Upper lobe of right lung (tissue), 1 donor: ENCODE measurements around the gene ZMYND19. TPM values are rescaled to one million over a fixed set of nuclear protein-coding genes. Genes with fewer than 3 reads are reported as not detected.
"Not testable (repeated sequence)": the region's sequence is repeated elsewhere in the genome, so short reads cannot be mapped to it uniquely, and the experiment has no call there.

Experiments used
- ATAC-seq: fragments of 200-7000 bp; cut with Tn5 transposase; one replicate; pipeline ENCODE4 v1.9.1; 2020; ENCODE audit warnings: mild to moderate bottlenecking, moderate library complexity
- DNase-seq: peaks from one replicate; pipeline ENCODE4 v3.0.0-alpha.2; 2020
- H3K27ac ChIP-seq: fragments of 200-600 bp; one replicate; pipeline ENCODE4 v1.8.0; 2022
- H3K27me3 ChIP-seq: fragments of 200-600 bp; one replicate; pipeline ENCODE4 v1.8.0; 2022; ENCODE audit warnings: mild to moderate bottlenecking
- H3K36me3 ChIP-seq: fragments of 200-600 bp; one replicate; pipeline ENCODE4 v1.8.0; 2022
- H3K4me1 ChIP-seq: fragments of 200-600 bp; one replicate; pipeline ENCODE4 v1.8.0; 2022
- H3K4me3 ChIP-seq: fragments of 200-600 bp; one replicate; pipeline ENCODE4 v1.8.0; 2022; ENCODE audit warnings: mild to moderate bottlenecking
- H3K9me3 ChIP-seq: fragments of 200-600 bp; one replicate; pipeline ENCODE4 v1.8.0; 2022
- CTCF ChIP-seq: fragments of 200-600 bp; IDR thresholded peaks from one replicate; pipeline ENCODE4 v1.8.0; 2022; ENCODE audit warnings: antibody characterized with exemption
- intact Hi-C: fragments of 100-400 bp; cut with DNase I; formaldehyde crosslinking; loops from one replicate; pipeline ENCODE4 v1.11.0; 2022
- total RNA-seq: library from RNA; stranded (reverse); fragmentation: NEBNext Ultra II Directional; extraction: Animal tissue kit (Norgen Biotek cat#: 25700); gene quantifications from one replicate; pipeline ENCODE4 v1.2.1, GENCODE V29; 2021
- donor health status: DM: no; HTN: yes; CAD: no; lungs with severe emphysema.

Gene ZMYND19
- total RNA-seq, 1 donor from 2014 or later, result 18.3 TPM

GRCh38 chr9:137564134-137564533 lies 26.2 kb downstream of the ZMYND19 start:
- Histone ChIP-seq H3K27me3 (no peaks in the 10 kb centered on the region), H3K4me1 (no peaks in the 10 kb centered on the region), H3K27ac (no peak overlapping the region), H3K4me3 (no peak overlapping the region), H3K9me3 (no peaks in the 10 kb centered on the region), H3K36me3 (peaks cover 40% of the 10 kb centered on the region)
- no peak for TF ChIP-seq CTCF
- no peak for DNase-seq
- intact Hi-C loops, result no loop called here
- ATAC-seq, result no peak

- no peaks in the 10 kb centered on the region for H3K9me3 ChIP-seq
- no peak for DNase-seq
- peaks cover 59% of the 10 kb centered on the region for H3K36me3 ChIP-seq
- H3K4me1 ChIP-seq, result no peaks in the 10 kb centered on the region
- H3K27me3 ChIP-seq, result no peaks in the 10 kb centered on the region
- no peak overlapping the region for H3K4me3 ChIP-seq
- no peak overlapping the region for H3K27ac ChIP-seq
- ATAC-seq, result no peak
- intact Hi-C loops, result no loop called here
- no peak for TF ChIP-seq CTCF
These were observed 32.2 kb downstream of the ZMYND19 start for GRCh38 chr9:137558127-137558526.

GRCh38 chr9:137556069-137556838 lies 34.1 kb downstream of the ZMYND19 start:
- TF ChIP-seq CTCF, result no peak
- H3K4me3 ChIP-seq, result no peak overlapping the region
- peaks cover 44% of the 10 kb centered on the region for H3K36me3 ChIP-seq
- H3K27ac ChIP-seq, result no peak overlapping the region
- no peak for DNase-seq
- H3K9me3 ChIP-seq, result no peaks in the 10 kb centered on the region
- H3K27me3 ChIP-seq, result no peaks in the 10 kb centered on the region
- intact Hi-C loops, result no loop called here
- H3K4me1 ChIP-seq, result peaks cover 7% of the 10 kb centered on the region
- no peak for ATAC-seq

GRCh38 chr9:137555179-137555578 lies 35.1 kb downstream of the ZMYND19 start:
- no peak for TF ChIP-seq CTCF
- DNase-seq, result no peak
- Histone ChIP-seq H3K9me3 (no peaks in the 10 kb centered on the region), H3K27ac (no peak overlapping the region), H3K27me3 (no peaks in the 10 kb centered on the region), H3K4me3 (no peak overlapping the region), H3K36me3 (peaks cover 43% of the 10 kb centered on the region), H3K4me1 (peaks cover 8% of the 10 kb centered on the region)
- no peak for ATAC-seq
- intact Hi-C loops, result no loop called here

GRCh38 chr9:137554349-137554748 lies 36.0 kb downstream of the ZMYND19 start:
- no peak for DNase-seq
- Histone ChIP-seq H3K27ac (no peak overlapping the region), H3K27me3 (no peaks in the 10 kb centered on the region), H3K4me3 (no peak overlapping the region), H3K36me3 (peaks cover 37% of the 10 kb centered on the region), H3K4me1 (peaks cover 14% of the 10 kb centered on the region), H3K9me3 (no peaks in the 10 kb centered on the region)
- TF ChIP-seq CTCF, result no peak
- ATAC-seq, result no peak
- intact Hi-C loops, result no loop called here

- ATAC-seq, DNase-seq, H3K4me3 ChIP-seq, intact Hi-C loops, H3K27me3 ChIP-seq, H3K27ac ChIP-seq, H3K9me3 ChIP-seq: not testable (repeated sequence)
- Histone ChIP-seq H3K4me1 (peaks cover 14% of the 10 kb centered on the region), H3K36me3 (peaks cover 37% of the 10 kb centered on the region)
These were observed 36.7 kb downstream of the ZMYND19 start for GRCh38 chr9:137553654-137554053.
